OCI-LY3 (cell line): ENCODE measurements around the gene ZNRF1.

ENCODE experiments used
- H2AFZ ChIP-seq: fragments of 200-600, 300-600 bp; shearing (Covaris generic); 2 replicates; pipeline ENCODE4 v1.6.0; 2014; ENCODE audit warnings: antibody characterized with exemption, low read depth, low read length
- H3K27ac ChIP-seq: fragments of 200-600, 300-600 bp; sonication (generic); 2 replicates; pipeline ENCODE4 v1.5.1; 2014; ENCODE audit warnings: mild to moderate bottlenecking, low read length, moderate library complexity, mixed read lengths
- H3K27me3 ChIP-seq: fragments of 200-600, 300-600 bp; sonication (generic); 2 replicates; pipeline ENCODE4 v1.6.1; 2014; ENCODE audit warnings: low read depth, low read length, mixed read lengths
- H3K36me3 ChIP-seq: fragments of 200-600, 300-600 bp; sonication (generic); replicated peaks from 2 replicates; pipeline ENCODE3; 2014; ENCODE audit warnings: low read depth, low read length, mixed read lengths
- H3K4me1 ChIP-seq: fragments of 300-600, 200-600 bp; sonication (generic); 2 replicates; pipeline ENCODE4 v1.6.1; 2014; ENCODE audit warnings: low read length, mixed read lengths
- H3K4me2 ChIP-seq: fragments of 200-600, 300-600 bp; sonication (generic); 2 replicates; pipeline ENCODE4 v1.6.1; 2014; ENCODE audit warnings: low read length, mixed read lengths
- H3K4me3 ChIP-seq: fragments of 300-600, 200-600 bp; sonication (generic); 2 replicates; pipeline ENCODE4 v1.5.1; 2014; ENCODE audit warnings: antibody characterized with exemption, mild to moderate bottlenecking, low read length, moderate library complexity
- H3K79me2 ChIP-seq: fragments of 300-600, 200-600 bp; shearing (Covaris generic); 2 replicates; pipeline ENCODE4 v1.6.1; 2014; ENCODE audit warnings: mild to moderate bottlenecking, low read length, mixed read lengths
- H3K9ac ChIP-seq: fragments of 300-600, 200-600 bp; shearing (Covaris generic); 2 replicates; pipeline ENCODE4 v1.6.0; 2014; ENCODE audit warnings: mild to moderate bottlenecking, low read length, moderate library complexity
- H3K9me3 ChIP-seq: fragments of 200-600, 300-600 bp; shearing (Covaris generic); 2 replicates; pipeline ENCODE4 v1.6.1; 2014; ENCODE audit warnings: low read length, mixed read lengths; ENCODE audit not compliant: insufficient read depth
- H4K20me1 ChIP-seq: fragments of 200-600, 300-600 bp; sonication (generic); 2 replicates; pipeline ENCODE4 v1.6.1; 2016; ENCODE audit warnings: low read length, mixed read lengths; ENCODE audit not compliant: insufficient read depth
- CTCF ChIP-seq: fragments of 200-600, 300-600 bp; sonication (generic); IDR thresholded peaks from 2 replicates; pipeline ENCODE4 v1.5.1; 2014; ENCODE audit warnings: antibody characterized with exemption, low read length, low read depth
- EZH2phosphoT487 ChIP-seq: fragments of 200-600 bp; shearing (Covaris generic); IDR thresholded peaks from 2 replicates; pipeline ENCODE4 v1.6.1; 2018; ENCODE audit warnings: antibody characterized with exemption, mixed run types, low read depth

The ZNRF1 gene

GRCh38 chr16:74997042-74997491, 1.8 kb upstream of the ZNRF1 start:
- Histone ChIP-seq H3K9ac (no peak overlapping the region), H3K4me3 (no peak overlapping the region), H4K20me1 (peaks cover 10% of the 10 kb centered on the region; the same call in 1 of the 2 replicates), H3K79me2 (no peaks in the 10 kb centered on the region), H3K9me3 (no peaks in the 10 kb centered on the region), H2AFZ (no peak overlapping the region), H3K4me2 (no peak overlapping the region), H3K27me3 (peaks cover 34% of the 10 kb centered on the region), H3K27ac (no peak overlapping the region), H3K4me1 (peaks cover 18% of the 10 kb centered on the region), H3K36me3 (no peaks in the 10 kb centered on the region)
- no peak for TF ChIP-seq EZH2phosphoT487
- no peak for TF ChIP-seq CTCF

- Histone ChIP-seq H3K79me2 (no peaks in the 10 kb centered on the region), H3K4me3 (peak overlapping the region; percentile 89), H3K4me1 (peaks cover 18% of the 10 kb centered on the region), H4K20me1 (peaks cover 10% of the 10 kb centered on the region; the same call in 1 of the 2 replicates), H3K9me3 (no peaks in the 10 kb centered on the region), H3K9ac (peak overlapping the region; percentile 75), H3K4me2 (peak overlapping the region; percentile 77), H3K27me3 (peaks cover 29% of the 10 kb centered on the region), H2AFZ (peak overlapping the region; percentile 78), H3K36me3 (no peaks in the 10 kb centered on the region), H3K27ac (no peak overlapping the region)
- TF ChIP-seq EZH2phosphoT487 (no peak), CTCF (no peak)
Observed at GRCh38 chr16:74999219-74999608, 390 bp downstream of the ZNRF1 start.

- Histone ChIP-seq H3K27ac (no peak overlapping the region), H3K36me3 (no peaks in the 10 kb centered on the region), H3K9me3 (no peaks in the 10 kb centered on the region), H4K20me1 (peaks cover 10% of the 10 kb centered on the region; the same call in 1 of the 2 replicates), H3K4me1 (peaks cover 18% of the 10 kb centered on the region), H2AFZ (peak overlapping the region; percentile 78), H3K4me2 (peak overlapping the region; percentile 77), H3K79me2 (no peaks in the 10 kb centered on the region), H3K4me3 (peak overlapping the region; percentile 89), H3K9ac (peak overlapping the region; percentile 75), H3K27me3 (peaks cover 29% of the 10 kb centered on the region)
- no peak for TF ChIP-seq CTCF
- no peak for TF ChIP-seq EZH2phosphoT487
Observed at GRCh38 chr16:74999609-75000480, 1.0 kb downstream of the ZNRF1 start.

- Histone ChIP-seq H3K9ac (no peak overlapping the region), H3K4me1 (peaks cover 18% of the 10 kb centered on the region), H3K27me3 (peaks cover 29% of the 10 kb centered on the region), H3K79me2 (no peaks in the 10 kb centered on the region), H4K20me1 (peaks cover 10% of the 10 kb centered on the region; the same call in 1 of the 2 replicates), H3K4me3 (peak overlapping the region; percentile 89), H3K27ac (no peak overlapping the region), H3K36me3 (no peaks in the 10 kb centered on the region), H3K4me2 (peak overlapping the region; percentile 77), H3K9me3 (no peaks in the 10 kb centered on the region), H2AFZ (no peak overlapping the region)
- TF ChIP-seq CTCF (no peak), EZH2phosphoT487 (no peak)
Observed at GRCh38 chr16:75000481-75001081, 1.8 kb downstream of the ZNRF1 start.
